HG03571 (cell line): Measurements from ENCODE around the gene VPS37C.
"Not testable (repeated sequence)": the region's sequence is repeated elsewhere in the genome, so short reads cannot be mapped to it uniquely, and the experiment has no call there.

ENCODE experiments used
- ATAC-seq: cut with Tn5 transposase; IDR thresholded peaks from one replicate; pipeline ENCODE4 v1.9.1; 2021; ENCODE audit not compliant: unreplicated experiment

VPS37C gene

GRCh38 chr11:61102667-61103571 is 58.3 kb downstream of the VPS37C start:
- ATAC-seq: no peak

- ATAC-seq: no peak
Observed at GRCh38 chr11:61098778-61099177, 62.4 kb downstream of the VPS37C start.

- ATAC-seq: not testable (repeated sequence)
Observed at GRCh38 chr11:61098261-61098660, 63.0 kb downstream of the VPS37C start.

GRCh38 chr11:61095021-61095420 is 66.2 kb downstream of the VPS37C start:
- no peak for ATAC-seq

GRCh38 chr11:61094167-61094566 is 67.1 kb downstream of the VPS37C start:
- not testable (repeated sequence) for ATAC-seq

GRCh38 chr11:61092908-61093763 is 68.1 kb downstream of the VPS37C start:
- ATAC-seq: no peak

GRCh38 chr11:61092280-61092766 is 68.9 kb downstream of the VPS37C start:
- ATAC-seq: no peak

- ATAC-seq: no peak
Observed at GRCh38 chr11:61091373-61092279, 69.6 kb downstream of the VPS37C start.

- ATAC-seq: no peak
Observed at GRCh38 chr11:61090982-61091372, 70.2 kb downstream of the VPS37C start.

- ATAC-seq: no peak
Observed at GRCh38 chr11:61090521-61090920, 70.7 kb downstream of the VPS37C start.

- ATAC-seq: no peak
Observed at GRCh38 chr11:61089806-61090491, 71.3 kb downstream of the VPS37C start.

GRCh38 chr11:61087426-61088119 is 73.7 kb downstream of the VPS37C start:
- ATAC-seq: no peak

- no peak for ATAC-seq
Observed at GRCh38 chr11:61083601-61084147, 77.6 kb downstream of the VPS37C start.

- ATAC-seq: no peak
Observed at GRCh38 chr11:61082931-61083531, 78.2 kb downstream of the VPS37C start.

GRCh38 chr11:61082062-61082870 is 79.0 kb downstream of the VPS37C start:
- no peak for ATAC-seq

GRCh38 chr11:61080986-61081590 is 80.1 kb downstream of the VPS37C start:
- no peak for ATAC-seq

GRCh38 chr11:61080526-61080925 is 80.7 kb downstream of the VPS37C start:
- no peak for ATAC-seq
